ENCODE results near the gene POLR3H.

The POLR3H gene

DNA sequence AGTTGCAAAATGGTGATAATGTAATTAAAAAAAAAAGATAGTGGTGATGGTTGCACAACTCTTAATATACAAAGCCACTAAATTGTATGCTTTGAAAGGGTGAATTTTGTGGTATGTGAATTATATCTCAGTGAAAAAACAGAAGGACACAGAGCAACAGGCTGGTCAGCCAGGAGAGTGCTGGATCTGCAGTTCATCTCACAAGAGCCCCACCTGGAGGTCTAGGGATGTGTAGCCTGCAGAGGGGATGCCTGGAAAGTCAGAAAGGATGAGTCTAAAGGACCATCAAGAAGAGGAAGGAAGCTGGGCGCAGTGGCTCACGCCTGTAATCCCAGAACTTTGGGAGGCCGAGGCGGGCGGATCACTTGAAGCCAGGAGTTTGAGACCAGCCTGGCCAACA lies 9.0 kb downstream of the POLR3H start:
- DNase-seq (ENCODE audit: low spot score): no peak

DNA sequence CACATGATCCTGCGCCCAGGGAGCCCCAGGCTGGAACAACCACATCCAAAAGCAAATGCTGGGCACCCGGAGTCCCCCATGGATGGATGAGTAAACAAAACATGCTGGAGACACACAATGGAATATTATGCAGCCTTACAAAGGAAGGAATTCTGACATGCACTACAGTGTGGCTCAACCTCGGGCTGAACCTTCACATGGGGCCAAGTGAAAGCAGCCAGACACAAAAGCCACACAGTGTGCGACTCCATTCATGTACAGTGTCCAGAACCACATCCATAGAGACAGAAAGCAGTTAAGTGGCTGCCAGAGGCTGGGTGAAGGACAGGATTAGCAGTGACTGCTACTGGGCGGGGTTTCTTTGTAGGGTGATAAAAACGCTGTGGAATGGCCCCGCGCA lies 10.1 kb downstream of the POLR3H start:
- no peak for DNase-seq (ENCODE audit: low spot score)

DNA sequence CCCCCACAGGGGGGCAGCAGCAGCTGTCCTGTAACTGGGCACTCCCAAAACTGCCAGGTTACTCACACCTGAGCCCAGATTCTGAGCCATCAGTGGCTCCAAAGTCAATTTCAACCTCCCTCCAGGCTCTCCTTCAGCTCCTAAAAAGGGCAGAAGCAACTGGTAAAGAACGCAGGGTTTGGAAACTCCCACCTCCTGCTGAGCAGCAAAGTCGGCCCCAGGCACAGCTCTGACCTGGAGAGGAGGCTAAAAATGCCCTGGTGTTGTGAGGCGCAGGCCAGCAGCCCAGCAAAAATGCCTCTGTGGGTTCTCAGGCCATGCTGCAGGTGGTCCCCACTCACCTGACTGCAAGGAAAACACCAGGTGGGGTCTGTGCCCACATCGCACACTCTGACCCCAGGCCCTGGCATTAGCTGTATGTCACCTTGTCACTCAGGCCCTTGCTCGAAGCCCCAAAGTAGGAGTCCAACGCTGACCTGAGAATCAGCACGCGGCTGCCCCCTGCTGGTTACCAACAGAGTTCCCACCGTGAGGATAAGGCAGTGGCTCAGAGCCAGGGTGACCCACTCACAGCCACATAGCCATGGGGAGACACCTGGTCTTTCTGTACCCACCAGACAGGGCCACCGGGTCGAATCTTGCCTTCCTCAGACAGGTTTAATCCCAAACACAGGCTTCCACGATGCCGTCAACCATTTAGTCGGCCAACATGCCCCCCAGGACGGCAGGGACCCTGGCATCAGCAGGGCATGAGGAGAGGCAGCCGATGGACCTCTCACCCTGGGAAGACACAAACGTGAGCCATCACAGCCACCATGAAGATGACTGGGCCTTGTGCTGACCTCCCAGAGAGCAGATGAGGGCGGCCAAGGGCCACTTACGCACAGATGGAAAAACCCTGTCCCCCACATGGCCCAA lies 11.1 kb downstream of the POLR3H start:
- DNase-seq (ENCODE audit: low spot score): peak; percentile 46

DNA sequence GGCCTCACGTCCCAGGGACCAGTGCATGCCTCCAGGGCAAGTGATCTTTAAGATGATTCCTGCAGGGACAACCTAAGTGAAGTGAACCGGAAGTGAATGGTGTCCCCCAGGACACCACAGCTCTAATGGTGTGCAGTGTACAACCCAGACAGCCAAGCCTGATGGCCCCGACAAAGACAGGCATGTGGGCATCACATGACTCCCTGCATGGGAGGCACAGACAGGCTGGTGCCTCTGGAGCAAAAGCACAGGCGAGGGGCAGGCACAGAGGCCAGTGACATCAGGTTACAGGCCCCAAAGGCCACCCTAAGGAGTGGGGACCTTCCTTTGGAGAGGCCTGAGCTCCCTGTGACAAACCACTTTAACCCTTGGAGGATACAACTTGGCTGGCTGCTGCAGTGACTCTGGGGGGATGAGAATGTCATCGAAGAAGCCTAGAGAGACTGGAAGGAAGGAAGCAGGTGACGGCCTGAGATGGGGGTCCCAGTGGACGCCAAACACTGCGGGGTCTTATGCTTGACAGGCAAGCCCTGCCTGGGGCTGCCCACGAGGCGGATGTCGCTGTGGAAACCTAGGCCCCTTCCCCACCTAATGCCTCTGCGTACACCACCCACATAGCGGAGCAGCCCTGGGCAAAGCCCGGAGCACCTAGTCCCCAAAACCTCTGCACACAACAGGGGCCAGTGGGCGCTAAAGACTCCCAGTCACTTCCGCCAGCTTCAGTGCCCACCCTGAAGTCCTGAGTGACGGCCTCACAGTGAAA lies 12.4 kb downstream of the POLR3H start:
- DNase-seq (ENCODE audit: low spot score): no peak

DNA sequence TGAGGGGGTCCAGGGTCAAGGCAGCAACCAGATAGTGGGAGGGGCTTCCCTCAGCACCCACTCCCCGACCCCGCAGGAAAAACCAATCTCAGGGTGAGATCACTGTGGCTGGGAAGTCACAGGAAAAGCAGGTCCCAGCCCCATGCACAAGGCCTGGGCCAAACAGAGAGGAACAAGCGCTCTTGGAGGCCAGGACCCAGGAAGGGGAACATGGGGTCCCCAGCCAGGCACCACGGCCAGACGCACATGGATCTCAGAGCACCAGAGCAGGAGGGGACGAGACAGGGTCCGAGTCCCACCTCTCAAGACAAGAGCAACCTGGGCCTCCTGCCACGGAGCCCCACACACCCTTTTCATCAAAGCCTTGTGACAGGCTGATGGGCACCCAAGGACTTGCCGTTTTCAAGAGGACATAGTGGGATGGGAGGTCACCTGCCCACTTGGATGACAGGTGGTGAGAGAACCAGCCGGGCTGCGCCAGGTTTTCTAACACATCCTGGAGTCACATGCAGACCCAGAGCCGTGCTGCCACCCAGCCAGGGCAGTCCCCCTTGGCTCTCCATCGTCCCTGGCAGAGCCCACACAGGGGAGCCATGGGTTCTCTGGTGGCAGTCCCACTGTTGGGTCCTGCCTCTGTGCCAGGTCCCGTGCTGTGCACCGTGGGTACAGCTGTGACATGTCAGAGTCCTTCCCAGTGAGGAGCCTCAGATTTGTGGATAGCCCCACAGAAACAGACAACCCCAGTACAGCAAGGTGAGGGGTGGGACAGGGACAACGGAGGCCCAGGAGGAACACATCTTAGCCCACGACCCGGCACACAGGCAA lies 13.2 kb downstream of the POLR3H start:
- DNase-seq (ENCODE audit: low spot score): no peak

DNA sequence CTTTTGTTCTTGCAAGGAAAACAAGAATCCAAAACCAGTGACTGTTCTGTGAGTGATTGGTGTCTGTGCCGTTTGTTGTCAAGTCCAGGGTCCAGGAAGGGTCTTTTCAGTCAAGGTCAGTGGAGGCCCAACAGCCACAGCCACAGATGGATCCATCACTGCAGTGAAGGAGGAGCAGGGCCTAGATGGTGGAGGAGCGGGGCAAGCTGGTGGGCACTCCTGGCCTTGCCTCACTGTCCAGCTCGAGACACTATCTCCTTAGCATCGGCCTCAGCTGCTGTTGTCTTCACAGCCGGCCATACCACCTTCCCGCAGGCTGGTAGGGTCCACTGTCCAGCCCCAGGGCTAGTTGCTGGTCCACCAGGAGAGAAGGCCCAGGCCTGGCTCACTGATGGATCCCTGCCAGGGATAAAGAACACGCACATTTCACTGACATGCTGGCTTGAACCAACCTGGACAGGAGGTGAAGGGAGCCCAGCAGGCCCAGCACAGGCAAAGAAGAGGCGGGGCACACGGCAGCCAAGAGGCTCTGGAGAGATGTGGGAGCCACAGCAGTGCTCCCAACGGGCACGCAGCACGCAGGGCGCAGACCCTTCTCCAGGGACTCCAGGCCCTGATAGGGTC lies 15.2 kb downstream of the POLR3H start:
- DNase-seq (ENCODE audit: low spot score): no peak

DNA sequence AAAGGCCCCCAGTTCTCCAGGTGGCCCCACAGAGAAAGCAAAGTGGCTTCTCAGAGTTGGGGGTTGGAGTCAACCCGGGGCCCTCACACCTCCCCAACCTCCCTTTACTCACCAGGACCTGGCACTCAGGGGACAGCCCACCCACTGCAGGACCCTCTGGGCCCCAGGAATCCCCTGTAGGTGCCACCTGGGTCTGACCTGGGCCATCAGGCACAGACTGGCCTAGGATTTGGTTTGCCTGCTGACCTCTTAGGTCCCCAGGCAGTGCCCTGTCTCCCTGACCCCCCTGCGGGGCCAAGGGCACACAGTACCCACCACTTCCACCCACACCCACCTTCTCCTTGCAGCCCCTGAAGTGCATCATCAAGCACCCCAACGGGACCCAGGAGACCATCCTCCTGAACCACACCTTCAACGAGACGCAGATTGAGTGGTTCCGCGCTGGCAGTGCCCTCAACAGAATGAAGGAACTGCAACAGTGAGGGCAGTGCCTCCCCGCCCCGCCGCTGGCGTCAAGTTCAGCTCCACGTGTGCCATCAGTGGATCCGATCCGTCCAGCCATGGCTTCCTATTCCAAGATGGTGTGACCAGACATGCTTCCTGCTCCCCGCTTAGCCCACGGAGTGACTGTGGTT lies 16.0 kb downstream of the POLR3H start:
- DNase-seq (ENCODE audit: low spot score): no peak

DNA sequence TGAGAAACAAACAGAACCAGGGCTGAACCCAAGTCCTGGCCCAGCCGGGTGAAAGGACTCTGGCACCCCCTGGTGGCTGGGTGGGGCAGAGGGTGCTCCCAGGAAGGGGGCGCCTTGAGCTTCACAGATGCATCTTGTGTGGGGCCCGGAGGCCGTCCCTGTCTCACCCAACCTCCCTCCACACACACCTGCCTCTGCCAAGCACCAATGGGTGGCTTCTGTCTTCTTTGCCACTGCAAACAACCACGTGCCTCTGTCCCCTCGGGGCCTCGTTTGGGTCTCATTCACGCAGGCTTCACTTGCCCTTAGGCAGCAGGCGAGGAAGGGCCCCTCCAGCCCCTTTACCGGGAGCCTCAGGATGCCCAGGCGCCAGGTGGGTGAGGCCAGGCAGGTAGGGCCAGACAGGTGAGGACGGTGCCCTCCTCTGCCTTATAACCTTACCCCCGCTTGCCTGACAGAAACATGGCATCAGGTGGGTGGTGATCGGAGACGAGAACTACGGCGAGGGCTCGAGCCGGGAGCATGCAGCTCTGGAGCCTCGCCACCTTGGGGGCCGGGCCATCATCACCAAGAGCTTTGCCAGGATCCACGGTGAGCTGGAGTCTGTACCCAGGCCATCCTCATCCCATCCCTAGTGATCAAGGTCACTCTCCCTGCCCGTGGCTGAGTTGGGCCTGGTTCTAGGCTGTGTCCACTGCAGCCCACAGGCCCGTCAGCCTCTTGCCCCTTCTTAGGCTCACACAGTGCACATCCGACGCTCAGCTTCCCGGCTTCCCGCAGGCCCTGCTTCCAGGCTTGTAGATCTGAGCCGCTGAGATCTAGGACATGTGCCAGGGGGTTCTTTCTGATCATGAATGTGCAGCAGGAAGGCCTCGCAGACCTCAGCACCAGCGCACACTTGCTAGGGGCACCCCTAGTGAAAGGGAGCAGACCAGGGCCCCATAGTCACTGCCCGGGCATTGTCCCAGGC lies 17.2 kb downstream of the POLR3H start:
- peak; percentile 11 for DNase-seq (ENCODE audit: low spot score)

DNA sequence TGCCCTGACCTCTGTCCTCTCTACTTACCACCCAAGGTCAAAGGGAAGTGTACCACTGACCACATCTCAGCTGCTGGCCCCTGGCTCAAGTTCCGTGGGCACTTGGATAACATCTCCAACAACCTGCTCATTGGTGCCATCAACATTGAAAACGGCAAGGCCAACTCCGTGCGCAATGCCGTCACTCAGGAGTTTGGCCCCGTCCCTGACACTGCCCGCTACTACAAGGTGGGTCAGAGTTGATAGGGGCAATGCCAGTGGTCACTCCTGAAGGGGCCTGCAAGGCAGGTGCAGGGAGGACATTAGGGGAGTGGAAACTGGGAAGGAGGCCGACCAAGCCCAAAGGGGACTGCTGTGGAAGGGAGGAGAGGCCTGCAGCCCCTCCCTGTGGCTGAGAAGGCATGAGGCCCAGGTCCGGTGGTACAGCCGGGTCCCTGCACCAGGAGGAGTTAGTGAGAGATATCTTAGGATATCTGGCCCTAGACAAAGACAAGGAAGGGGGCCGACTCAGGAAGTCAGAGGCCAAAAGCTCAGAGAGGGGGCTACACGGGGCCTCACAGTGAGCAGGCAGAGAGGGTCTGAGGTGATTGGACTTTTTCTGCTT lies 17.9 kb downstream of the POLR3H start:
- no peak for DNase-seq (ENCODE audit: low spot score)

DNA sequence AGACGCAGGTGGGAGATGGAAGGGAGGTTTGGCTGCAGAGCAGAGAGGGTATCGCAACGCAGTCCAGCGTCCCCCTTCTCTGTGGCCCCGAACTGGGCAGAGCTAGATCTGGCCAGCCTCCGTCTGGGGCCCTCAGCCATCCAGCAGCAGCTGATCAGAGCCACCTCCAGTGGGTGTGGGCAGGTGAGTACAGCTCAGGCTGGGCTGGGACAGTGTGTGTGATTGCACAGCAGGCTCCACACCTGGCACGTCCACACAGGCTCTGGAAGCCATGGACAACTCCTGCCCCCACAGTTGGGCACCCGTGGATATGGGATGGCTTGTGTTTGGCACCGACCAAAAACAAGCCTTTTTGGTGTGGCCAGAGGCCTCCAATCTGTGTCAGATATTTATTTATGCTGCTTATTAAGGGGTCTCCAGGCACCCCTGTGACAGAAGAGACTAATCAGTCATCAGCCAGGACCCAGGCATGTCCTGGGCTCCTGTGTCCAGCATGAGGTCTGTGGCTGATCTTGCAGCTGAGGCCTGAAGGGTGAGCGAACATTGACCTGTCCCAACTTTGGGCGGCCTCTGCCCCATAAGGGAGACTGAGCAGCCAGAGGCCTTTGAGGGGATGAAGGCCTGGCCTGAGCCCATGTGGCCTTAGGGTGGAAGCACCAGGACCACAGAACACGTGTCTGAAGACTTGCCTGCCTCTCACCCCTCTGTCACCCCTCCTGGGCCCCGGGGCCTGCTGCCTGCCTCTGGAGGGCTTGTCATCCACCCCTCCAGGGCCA lies 18.6 kb downstream of the POLR3H start:
- DNase-seq (ENCODE audit: low spot score): no peak

DNA sequence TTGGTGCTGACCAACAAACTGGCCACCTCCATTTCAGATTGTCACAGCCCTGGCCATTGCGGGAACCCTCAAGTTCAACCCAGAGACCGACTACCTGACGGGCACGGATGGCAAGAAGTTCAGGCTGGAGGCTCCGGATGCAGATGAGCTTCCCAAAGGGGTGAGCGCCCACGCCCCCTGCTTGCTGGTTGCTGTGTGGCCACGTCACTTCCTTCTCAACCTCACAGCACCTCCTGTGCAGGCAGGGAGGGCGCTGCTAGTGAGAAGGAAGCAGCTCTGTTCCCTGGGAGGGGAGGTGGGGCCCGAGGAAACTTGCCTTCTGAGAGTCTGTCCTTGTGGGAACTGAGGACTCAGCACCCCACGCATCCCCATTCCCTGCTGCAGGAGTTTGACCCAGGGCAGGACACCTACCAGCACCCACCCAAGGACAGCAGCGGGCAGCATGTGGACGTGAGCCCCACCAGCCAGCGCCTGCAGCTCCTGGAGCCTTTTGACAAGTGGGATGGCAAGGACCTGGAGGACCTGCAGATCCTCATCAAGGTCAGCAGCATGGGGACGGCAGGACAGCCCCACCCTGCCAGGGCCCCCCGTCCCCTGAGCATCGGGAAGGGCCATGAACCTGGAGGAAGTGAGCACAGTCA lies 19.3 kb downstream of the POLR3H start:
- DNase-seq (ENCODE audit: low spot score): no peak

DNA sequence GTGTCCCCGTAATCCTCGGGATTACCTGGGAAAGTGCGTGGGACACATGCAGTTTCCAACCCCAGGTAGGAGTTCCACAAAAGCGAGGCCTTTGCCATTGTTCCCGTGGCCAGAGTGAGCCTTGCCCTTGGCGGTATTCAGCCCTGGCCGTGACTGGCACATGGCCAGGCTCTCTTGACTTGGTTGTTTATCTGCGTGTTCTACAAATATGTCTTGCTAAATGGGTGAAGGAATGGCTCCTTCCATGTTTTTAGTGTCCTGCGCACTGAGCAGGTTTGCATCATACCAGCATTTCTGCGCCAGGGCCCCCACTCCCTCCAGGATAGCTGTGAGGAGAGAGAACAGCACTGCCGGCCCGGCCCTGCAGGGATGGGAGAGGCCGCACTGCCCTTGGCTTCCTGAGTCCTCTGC lies 20.0 kb downstream of the POLR3H start:
- DNase-seq (ENCODE audit: low spot score): no peak

DNA sequence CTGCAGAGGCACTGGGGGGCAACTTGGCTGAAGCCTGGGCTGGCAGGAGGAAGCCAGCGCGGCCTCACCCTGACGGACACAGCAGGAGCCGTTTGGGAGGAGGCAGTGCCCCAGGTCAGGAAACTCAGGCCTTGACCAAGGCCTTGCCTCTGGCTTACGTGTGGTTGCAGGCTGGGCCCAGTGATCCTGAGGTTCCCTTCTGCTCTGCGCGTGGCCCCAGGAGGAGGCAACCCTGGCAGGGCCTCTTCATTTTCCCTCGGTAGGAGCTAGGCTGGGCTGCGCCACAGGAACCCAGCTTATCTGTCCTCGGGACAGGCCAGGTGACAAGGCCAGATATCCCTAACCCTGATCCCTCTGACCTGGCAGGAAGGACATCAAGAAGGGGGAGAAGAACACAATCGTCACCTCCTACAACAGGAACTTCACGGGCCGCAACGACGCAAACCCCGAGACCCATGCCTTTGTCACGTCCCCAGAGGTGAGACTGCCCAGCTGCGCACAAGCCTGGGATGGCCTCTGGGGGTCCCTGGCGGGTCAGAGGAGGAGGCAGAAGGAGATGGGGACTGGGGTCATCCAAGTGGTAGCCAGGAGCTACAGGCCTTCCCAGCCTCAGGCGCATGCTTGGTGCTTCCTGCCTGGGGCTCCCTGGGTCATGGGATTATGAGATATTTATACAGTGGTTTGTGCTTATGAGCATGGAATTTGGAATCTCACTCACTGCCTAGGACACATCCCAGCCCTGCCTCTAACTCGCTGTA lies 20.6 kb downstream of the POLR3H start:
- no peak for DNase-seq (ENCODE audit: low spot score)

DNA sequence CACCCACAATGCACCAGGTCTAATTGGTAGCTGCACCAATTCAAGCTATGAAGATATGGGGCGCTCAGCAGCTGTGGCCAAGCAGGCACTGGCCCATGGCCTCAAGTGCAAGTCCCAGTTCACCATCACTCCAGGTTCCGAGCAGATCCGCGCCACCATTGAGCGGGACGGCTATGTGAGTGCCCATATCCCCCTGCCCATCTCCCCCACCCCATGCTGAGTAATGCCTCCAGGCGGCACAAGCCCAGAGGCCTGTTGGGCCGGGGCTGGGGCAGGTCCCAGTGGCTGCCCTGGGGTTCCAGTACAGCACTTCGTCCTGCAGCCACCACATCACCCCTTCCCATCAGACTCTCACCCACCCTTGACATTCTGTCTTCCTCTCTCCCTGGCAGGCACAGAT lies 21.5 kb downstream of the POLR3H start:
- DNase-seq (ENCODE audit: low spot score): no peak

DNA sequence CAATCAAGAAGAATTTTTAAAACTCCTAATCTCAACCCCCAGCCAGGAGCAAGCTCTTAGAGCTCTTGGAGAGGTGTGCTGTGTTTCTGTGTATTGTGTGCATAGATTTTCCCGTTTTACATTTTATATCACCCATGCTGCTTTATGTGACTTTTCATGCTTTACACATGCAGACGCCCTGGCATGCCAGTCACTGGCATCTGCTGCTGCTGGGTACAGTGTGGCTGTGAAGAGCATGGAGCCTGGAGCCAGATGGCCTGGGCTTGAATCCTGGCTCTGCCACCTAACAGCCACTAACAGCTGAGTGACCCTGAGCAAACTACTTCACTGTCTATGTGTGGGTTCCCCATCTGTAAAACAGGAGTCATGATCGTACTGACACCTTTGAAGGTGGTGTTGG lies 23.1 kb downstream of the POLR3H start:
- no peak for DNase-seq (ENCODE audit: low spot score)

DNA sequence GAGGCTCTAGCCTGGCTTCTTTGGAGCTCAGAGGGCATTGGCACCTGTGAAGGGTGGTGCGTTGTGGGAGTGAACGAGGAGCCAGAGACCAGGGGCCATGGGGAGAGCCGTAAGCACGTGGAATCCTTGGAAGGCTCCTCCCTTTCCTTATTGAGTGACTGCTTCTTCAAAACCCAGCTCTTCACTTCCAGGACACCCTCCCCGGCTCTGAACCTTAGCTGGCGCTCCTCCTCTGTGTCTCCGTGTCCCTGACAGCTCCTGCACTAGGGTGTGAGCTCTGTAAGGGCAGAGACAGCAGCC lies 26.3 kb downstream of the POLR3H start:
- DNase-seq (ENCODE audit: low spot score): no peak

DNA sequence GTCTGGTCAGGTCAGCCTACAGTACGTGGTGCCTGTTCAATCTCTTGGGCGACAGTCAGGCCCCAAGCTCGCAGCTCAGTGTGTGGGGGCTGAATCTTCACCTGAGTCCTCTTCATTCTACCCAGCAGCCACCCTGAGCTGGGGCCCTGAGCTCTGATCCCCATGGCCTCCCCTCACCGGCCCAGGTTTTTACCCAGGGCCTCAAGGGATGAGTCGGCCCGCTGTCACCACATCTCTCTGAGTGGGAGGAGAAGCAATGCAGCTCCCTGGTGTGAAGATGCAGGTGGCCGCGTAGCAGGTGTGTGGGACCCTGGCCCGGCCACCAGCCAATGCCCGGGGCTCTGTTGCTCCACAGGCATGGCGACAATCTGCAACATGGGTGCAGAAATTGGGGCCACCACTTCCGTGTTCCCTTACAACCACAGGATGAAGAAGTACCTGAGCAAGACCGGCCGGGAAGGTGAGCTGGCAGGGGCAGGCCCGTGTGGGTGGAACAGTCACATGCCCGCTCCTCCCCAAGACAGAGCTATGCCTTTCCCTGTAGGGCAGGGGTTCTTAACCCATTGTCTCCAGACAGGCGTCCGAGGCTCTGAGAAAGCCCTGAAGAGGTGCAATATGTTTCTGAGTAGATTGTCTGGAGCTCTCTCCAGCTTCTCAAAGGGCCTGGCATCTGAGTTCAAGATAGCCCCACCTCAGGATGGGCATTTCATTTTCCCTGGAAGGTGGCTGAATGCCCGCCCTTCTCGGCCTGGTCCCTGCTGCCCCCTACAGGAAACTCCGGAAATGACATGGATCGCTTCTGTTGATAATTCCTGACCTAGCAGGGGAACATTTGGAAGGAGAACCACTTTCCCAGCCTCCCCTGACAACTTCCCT lies 26.9 kb downstream of the POLR3H start:
- peak; percentile 48 for DNase-seq (ENCODE audit: low spot score)

All from LoVo (cell line).